HG03342 (cell line): ENCODE data around the gene TRDMT1.
A peak's percentile ranks its signal among the peaks of the same experiment; 100 is the strongest.

Experiments
- ATAC-seq: cut with Tn5 transposase; IDR thresholded peaks from one replicate; pipeline ENCODE4 v1.9.1; 2021; ENCODE audit warnings: mild to moderate bottlenecking, moderate library complexity; ENCODE audit not compliant: unreplicated experiment

TRDMT1 gene

GRCh38 chr10:17213646-17214349, 12.3 kb upstream of the TRDMT1 start:
- ATAC-seq, result no peak

GRCh38 chr10:17212802-17213221, 11.3 kb upstream of the TRDMT1 start:
- ATAC-seq, result no peak

DNA sequence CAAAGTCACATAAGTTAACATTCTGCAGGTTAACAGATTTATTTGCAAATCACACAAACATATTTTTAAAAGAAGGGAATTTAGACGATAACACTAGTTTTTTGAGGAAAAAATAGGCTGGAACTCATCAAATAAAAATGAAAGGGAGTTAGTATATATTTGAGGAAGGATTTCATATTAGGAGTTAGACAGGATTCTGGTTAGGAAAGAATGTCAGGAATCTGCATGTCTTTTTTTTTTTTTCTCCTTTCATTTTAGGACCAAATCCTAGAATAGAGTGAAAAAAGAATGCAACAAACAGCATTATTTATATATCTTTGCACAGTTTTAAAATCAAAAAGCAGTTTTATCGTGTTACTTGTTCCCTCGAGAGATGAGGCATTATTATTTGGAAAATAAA, 8.9 kb upstream of the TRDMT1 start:
- no peak for ATAC-seq

GRCh38 chr10:17209881-17210280, 8.4 kb upstream of the TRDMT1 start:
- ATAC-seq, result no peak

DNA sequence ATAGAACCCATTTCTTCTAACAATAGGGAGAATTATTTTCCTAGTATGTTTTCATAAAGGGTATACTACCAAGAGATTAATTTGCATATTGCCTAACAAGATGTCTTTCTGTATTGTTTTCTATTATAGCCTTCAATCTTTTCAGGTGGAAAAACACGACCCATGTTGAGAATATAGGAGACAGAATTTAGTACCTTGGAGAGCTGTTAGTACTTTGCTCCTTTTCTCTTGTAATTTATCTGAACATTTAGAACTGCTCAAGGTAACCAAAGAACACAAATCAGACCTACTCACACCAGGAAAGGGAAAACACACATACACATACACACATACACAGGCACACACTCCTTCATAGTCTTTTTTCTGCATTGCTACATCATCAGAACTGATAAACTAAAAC, 7.8 kb upstream of the TRDMT1 start:
- no peak for ATAC-seq

- ATAC-seq, result no peak
Observed at GRCh38 chr10:17208476-17208875, 7.0 kb upstream of the TRDMT1 start.

DNA sequence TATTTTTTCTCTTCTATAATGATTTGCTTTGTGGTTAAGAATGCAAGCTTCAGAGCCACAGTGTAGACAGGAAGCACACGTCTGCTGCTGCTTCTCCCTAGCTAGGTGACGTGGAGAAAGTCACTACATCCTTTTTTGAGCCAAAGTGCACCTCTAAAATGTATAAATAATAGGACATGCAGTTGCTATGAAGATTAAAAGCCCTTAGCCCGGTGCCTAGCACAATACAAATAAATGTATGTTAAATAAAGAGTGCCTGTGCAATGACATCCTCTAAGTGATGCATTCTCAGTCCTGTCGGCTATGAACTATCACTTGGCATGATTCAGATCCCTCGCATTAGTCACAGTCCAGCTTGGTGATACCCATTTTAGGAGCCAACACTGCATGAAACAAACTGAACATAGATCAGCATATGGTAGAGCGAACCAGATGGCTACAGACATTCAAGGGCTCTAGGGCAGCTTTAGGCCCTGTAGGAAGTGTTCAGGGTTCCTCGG, 4.8 kb upstream of the TRDMT1 start:
- ATAC-seq, result peak; percentile 57

DNA sequence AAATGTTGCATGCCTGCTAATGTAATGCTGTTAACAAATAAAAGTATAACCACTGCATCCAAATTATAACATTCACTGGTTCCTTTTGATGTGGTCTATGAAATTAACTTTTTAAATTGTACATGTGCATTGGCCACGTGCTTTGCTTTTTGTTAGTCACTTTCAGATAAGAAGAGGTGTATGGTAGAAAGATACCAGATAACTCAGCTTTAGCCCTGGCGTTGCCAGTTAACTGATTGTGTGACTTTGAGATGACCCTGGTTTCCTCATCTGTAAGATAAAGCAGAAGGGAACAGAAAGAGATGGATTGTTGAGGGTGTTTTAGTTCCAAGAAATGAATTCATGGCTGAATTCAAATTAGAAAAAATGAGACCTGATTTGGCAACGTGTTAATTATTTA, 1.9 kb upstream of the TRDMT1 start:
- ATAC-seq, result no peak

- no peak for ATAC-seq
Observed at GRCh38 chr10:17202999-17203398, 1.5 kb upstream of the TRDMT1 start.

- no peak for ATAC-seq
Observed at GRCh38 chr10:17202506-17202905, 1.0 kb upstream of the TRDMT1 start.

DNA sequence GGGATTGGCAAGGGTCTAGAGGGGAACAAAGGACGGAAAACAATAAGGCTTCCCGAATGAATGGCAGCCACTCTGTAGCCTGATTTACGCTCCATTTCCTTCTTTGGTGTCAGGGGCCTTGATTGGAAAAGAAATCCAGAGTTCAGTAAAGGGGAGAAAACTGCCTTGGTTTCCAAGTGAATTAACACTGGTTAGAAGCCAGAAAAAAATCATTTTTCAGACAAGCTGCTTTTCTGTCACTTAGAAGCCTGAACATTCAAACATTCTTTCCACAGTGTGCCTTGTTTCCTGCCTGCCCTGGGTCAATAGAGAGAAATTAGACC, 283 bp upstream of the TRDMT1 start:
- no peak for ATAC-seq

GRCh38 chr10:17200001-17200911, 1.2 kb downstream of the TRDMT1 start:
- peak; percentile 33 for ATAC-seq

- no peak for ATAC-seq
Observed at GRCh38 chr10:17199351-17199804, 2.1 kb downstream of the TRDMT1 start.

DNA sequence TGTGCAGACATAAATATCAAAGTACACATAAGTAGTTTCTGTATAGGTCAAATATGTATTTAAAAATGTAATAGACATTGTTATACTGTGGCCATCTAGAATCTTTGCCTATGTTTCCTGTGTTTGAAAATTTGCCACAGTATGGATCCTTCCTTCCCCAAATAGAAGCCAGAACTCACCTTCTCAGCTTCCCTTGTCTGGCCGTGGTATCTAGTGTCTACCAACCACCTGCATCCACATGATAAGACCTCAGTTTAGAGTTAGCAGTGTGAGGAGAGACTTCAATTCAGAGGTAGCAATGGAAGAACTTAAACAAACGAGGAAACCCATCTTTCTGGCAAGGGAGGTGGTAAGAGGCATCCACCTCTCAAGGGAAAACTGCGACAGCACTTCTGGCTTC, 4.9 kb downstream of the TRDMT1 start:
- no peak for ATAC-seq

DNA sequence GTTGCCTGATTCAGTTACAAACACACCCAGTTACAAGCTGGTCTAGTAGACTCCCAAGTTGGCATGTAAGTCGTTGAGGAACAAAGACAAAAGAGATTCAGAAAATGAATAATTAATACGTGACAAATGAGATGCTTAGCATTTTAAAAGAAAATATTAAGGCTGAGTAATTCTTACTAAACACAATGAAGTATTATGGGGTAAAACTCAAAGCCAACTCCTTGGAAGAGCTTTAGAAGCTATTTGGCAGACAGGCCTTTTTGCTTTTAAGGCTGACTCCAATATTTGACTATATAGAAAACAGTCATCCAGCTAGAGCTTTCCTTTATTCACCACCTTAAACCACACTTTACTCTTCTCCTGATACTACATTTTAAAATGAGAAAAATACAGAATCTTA, 5.4 kb downstream of the TRDMT1 start:
- ATAC-seq, result no peak

GRCh38 chr10:17195083-17195482, 6.4 kb downstream of the TRDMT1 start:
- ATAC-seq, result no peak

GRCh38 chr10:17190602-17191001, 10.9 kb downstream of the TRDMT1 start:
- ATAC-seq, result no peak

DNA sequence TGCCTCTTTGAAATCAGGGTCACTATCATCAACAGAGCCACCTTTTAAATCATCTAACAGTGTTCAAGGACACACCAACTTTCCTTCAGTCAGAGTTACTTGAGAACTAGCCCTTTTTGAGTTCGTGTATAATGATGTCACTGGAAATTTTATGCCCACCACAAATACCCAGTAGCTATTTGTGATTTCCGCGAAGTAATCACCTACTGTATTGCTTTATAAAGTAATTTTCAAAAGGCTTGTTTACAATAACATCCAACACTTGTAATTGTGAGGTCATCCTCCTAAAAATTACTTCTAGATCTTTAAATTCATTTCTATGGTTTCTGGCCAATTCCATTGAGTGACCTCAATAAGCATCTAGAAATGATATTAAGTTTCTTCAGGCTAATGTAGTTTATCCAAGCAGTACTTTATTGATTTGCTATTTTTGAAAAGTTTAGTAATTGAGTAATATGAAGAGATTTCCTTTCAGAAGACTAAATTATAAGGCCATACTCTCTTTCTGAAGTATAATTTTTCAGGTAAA, 12.8 kb downstream of the TRDMT1 start:
- no peak for ATAC-seq

DNA sequence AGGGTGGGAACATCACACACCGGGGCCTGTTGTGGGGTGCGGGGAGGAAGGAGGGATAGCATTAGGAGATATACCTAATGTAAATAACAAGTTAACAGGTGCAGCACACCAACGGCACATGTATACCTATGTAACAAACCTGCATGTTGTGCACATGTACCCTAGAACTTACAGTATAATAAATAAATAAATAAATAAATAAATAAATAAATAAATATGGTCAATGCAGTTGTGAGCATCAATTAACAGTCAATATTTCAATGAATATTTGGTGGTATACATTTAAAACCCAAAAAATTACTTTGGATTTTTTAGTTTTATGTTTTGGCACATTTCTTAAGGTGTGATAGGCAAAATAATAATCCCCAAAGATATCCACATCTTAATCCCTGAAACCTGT, 15.6 kb downstream of the TRDMT1 start:
- no peak for ATAC-seq

DNA sequence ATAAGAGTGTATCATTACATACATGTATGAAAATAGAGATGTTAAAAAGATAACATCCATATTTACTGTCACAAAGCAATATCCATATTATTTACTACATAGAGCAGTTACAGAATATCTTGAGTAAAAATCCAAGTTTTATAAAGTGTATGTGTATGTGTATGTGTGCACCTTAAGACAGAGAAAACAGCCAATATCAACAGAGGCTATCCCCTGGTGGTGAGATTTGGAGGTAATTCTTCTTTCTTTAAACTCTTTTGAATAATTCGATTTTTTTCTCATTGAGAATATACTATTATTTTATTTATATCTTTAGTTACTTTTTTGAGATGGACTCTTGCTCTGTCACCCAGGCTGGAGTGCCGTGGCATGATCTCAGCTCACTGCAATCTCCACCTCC, 18.4 kb downstream of the TRDMT1 start:
- no peak for ATAC-seq

DNA sequence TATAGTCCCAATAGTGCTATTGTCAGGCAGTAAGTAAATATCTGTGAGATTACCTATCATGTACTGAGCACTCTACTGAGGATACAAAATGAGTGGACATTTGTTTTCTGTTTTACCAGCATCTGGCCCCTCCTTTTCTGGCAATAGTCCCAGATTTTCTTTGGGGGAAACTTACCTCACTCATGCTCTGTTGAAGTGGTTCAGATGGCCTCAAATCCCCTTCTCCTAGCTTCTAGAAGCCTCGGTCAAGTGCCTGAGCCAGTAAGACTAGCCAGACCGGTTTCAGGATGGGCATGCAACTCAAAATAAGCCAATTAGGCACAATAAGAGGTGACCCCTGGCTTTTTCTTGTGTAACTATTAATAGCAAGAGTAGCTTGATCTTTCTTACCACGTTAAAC, 19.7 kb downstream of the TRDMT1 start:
- ATAC-seq, result no peak

DNA sequence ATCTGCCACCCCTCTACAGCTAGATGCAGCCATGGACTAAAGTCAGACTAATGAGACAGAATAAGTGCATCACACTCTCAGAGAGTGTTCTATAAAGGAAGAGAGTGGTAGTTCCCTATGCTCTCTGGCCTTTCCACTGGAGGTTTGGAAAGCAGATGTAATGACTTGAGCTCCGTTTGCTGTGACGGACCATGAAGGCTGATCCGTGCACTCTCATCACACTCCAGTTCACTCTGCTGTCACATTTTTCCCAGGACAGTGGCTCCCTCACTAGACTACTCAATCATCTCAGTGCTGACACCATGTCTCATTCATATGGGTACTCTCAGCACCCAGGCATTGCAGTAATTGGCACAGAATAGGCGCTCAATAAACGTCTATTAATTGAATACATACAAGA, 20.4 kb downstream of the TRDMT1 start:
- no peak for ATAC-seq
